ENCODE results near the gene IL4.

The IL4 gene

GRCh38 chr5:132637241-132637640 lies 36.5 kb upstream of the IL4 start:
- ATAC-seq: no peak
- no peak for TF ChIP-seq ESRRG (CRISPR knock-in tag; IDR thresholded peaks at IDR 0.05)
- TF ChIP-seq PPARA (CRISPR knock-in tag; IDR thresholded peaks at IDR 0.05; ENCODE audit: borderline replicate concordance): no peak
- no peak for TF ChIP-seq ARNTL (CRISPR knock-in tag; IDR thresholded peaks at IDR 0.05; ENCODE audit: borderline replicate concordance, low read depth)
- no peak for TF ChIP-seq TCF4 (CRISPR knock-in tag; IDR thresholded peaks at IDR 0.05; ENCODE audit: borderline replicate concordance)
- no peak for TF ChIP-seq ZNF565 (CRISPR knock-in tag; conservative IDR thresholded peaks at IDR 0.05; ENCODE audit: low read depth)
- TF ChIP-seq ISL1 (CRISPR knock-in tag; IDR thresholded peaks at IDR 0.05): no peak
- no peak for TF ChIP-seq POU6F1 (CRISPR knock-in tag; IDR thresholded peaks at IDR 0.05; ENCODE audit: borderline replicate concordance, low read depth)
- no peak for TF ChIP-seq TSHZ2 (CRISPR knock-in tag; IDR thresholded peaks at IDR 0.05)
- TF ChIP-seq OSR1 (CRISPR knock-in tag; IDR thresholded peaks at IDR 0.05): no peak
- TF ChIP-seq ZNF70 (CRISPR knock-in tag; IDR thresholded peaks at IDR 0.05): no peak
- TF ChIP-seq PATZ1 (CRISPR knock-in tag; IDR thresholded peaks at IDR 0.05; ENCODE audit: borderline replicate concordance): no peak
- no peak for TF ChIP-seq ZNF8 (CRISPR knock-in tag; IDR thresholded peaks at IDR 0.05)
- TF ChIP-seq GLIS3 (CRISPR knock-in tag; IDR thresholded peaks at IDR 0.05): no peak
- TF ChIP-seq CSRNP3 (CRISPR knock-in tag; IDR thresholded peaks at IDR 0.05): no peak
- TF ChIP-seq ZFP30 (CRISPR knock-in tag; IDR thresholded peaks at IDR 0.05): no peak
- no peak for TF ChIP-seq BACH2 (CRISPR knock-in tag; IDR thresholded peaks at IDR 0.05; ENCODE audit: borderline replicate concordance)

- ATAC-seq: no peak
- TF ChIP-seq ZNF8 (CRISPR knock-in tag; IDR thresholded peaks at IDR 0.05) (no peak), PPARA (CRISPR knock-in tag; IDR thresholded peaks at IDR 0.05; ENCODE audit: borderline replicate concordance) (no peak), ZFP3 (CRISPR knock-in tag; IDR thresholded peaks at IDR 0.05) (no peak), CSRNP3 (CRISPR knock-in tag; IDR thresholded peaks at IDR 0.05) (no peak), CSDC2 (CRISPR knock-in tag; IDR thresholded peaks at IDR 0.05) (no peak), TCF4 (CRISPR knock-in tag; IDR thresholded peaks at IDR 0.05; ENCODE audit: borderline replicate concordance) (no peak), ZNF565 (CRISPR knock-in tag; conservative IDR thresholded peaks at IDR 0.05; ENCODE audit: low read depth) (no peak), PATZ1 (CRISPR knock-in tag; IDR thresholded peaks at IDR 0.05; ENCODE audit: borderline replicate concordance) (no peak), ZC3H10 (CRISPR knock-in tag; IDR thresholded peaks at IDR 0.05) (no peak)
These were observed 34.1 kb upstream of the IL4 start for GRCh38 chr5:132639706-132640130.
